Pancreas (tissue), 10 donors: Measurements from ENCODE around the gene C12orf54. TPM values are rescaled to one million over a fixed set of nuclear protein-coding genes. Genes with fewer than 3 reads are reported as not detected.
"Not testable (repeated sequence)": the region's sequence is repeated elsewhere in the genome, so short reads cannot be mapped to it uniquely, and the experiment has no call there.

Source experiments
- ATAC-seq, 4 donors: fragments of 200-7000 bp; cut with Tn5 transposase; one replicate each; pipeline versions ENCODE4 v1.8.0 to v1.9.1; 2020; ENCODE audit warnings: mild to moderate bottlenecking in 4 of 4, moderate library complexity in 4 of 4
- DNase-seq, 6 donors: peaks; one replicate each; pipeline ENCODE4 v3.0.0-alpha.2; 2020
- FAIRE-seq: peaks from 2 replicates; lab custom pipeline; 2012; peaks lifted over from hg19 to GRCh38; lab: Jason Lieb, UNC
- H3K27ac ChIP-seq, 4 donors: fragments of 200-600 bp; sonication (generic); 1 replicate in 3 of 4; 2 replicates in 1 of 4; pipeline versions ENCODE4 v1.5.0 to v1.8.0; 2020
- H3K27me3 ChIP-seq, 4 donors: fragments of 200-600 bp; one replicate each; pipeline ENCODE4 v1.8.0; 2021
- H3K36me3 ChIP-seq, 3 donors: fragments of 200-600 bp; sonication (generic) in 1 of 3; one replicate each; pipeline versions ENCODE4 v1.5.0 to v1.8.0; 2020 to 2021
- H3K4me1 ChIP-seq, 3 donors: fragments of 200-600 bp; one replicate each; pipeline ENCODE4 v1.8.0; 2021
- H3K4me3 ChIP-seq, 4 donors: fragments of 200-600 bp; sonication (generic) in 2 of 4; one replicate each; pipeline versions ENCODE4 v1.5.0 to v1.8.0; 2020 to 2021
- H3K9me3 ChIP-seq, 4 donors: fragments of 200-600 bp; one replicate each; pipeline ENCODE4 v1.8.0; 2021
- WGBS, 2 donors: extraction: QIAGEN DNeasy Blood & Tissue Kit; methylation state at CpG; one replicate each; pipeline ENCODE4 v1.1.7; 2013; 5-methylcytosine and 5-hydroxymethylcytosine counted together
- intact Hi-C, 3 donors: fragments of 100-400 bp; cut with DNase I; formaldehyde crosslinking; loops; one replicate each; pipeline versions ENCODE4 v1.11.1 to v1.14.2; 2022
- polyA plus RNA-seq, 2 donors: library from polyadenylated mRNA; stranded (reverse); fragments of 200-250 nt; gene quantifications; one replicate each; pipeline ENCODE4 v1.2.3, GENCODE V29; 2013
- total RNA-seq, 6 donors: library from RNA; stranded (reverse); fragmentation: NEBNext Ultra II Directional in 4 of 6; extraction: Animal tissue kit (Norgen Biotek cat#: 25700) in 4 of 6; gene quantifications; one replicate each; pipeline versions ENCODE4 v1.2.1 to v1.2.4, GENCODE V29; 2021 to 2023
- TF ChIP-seq, protein P1 (sequence below), 4 donors: fragments of 200-600 bp; sonication (generic) in 3 of 4; IDR thresholded peaks; one replicate each; pipeline versions ENCODE4 v1.5.0 to v1.8.0; 2021; ENCODE audit warnings: antibody characterized with exemption in 4 of 4
- donor health status: healthy with polysubstance abuse.
- donor health status: DM: no; HTN: no; CAD: no; lungs with moderate emphysema.
- donor health status: DM: no; HTN: no; CAD: no.
- donor health status: control.
- donor health status: control.
- donor health status: Bipolar disorder and iron deficiency.
- donor health status: DM: yes; HTN: yes; CAD: no.
- donor health status: DM: no; HTN: no; CAD: no.
- donor health status: DM: no; HTN: no; CAD: no.
- donor health status: DM: yes; HTN: yes; CAD: no.

The C12orf54 gene
- total and polyA plus RNA-seq, 8 donors = 0.61 to 0.77 TPM; not detected in 6

DNA sequence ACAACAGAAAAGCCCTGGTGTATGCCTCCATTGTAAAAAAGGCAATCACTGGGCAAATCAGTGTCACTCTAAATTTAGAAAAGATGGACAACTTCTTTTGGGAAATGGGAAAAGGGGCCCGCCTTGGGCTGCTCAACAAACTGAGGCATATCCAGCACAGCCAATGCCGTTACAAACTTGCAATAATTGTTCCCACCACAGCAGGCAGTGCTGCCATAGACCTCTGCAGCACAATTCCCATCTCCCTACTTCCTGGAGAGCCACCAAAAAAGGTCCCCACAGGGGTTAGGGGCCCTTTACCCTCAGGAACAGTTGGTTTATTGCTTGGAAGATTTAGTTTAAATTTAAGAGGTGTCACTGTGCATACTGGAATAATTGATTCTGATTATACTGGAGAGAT lies 26.7 kb downstream of the C12orf54 start:
- Histone ChIP-seq H3K27ac (no peak overlapping the region), H3K9me3 (peaks cover 0 to 5% (median 0%) of the 10 kb centered on the region in 4 donors), H3K36me3 (no peaks in the 10 kb centered on the region), H3K27me3 (peaks cover 0 to 5% (median 0%) of the 10 kb centered on the region in 4 donors), H3K4me3 (no peak overlapping the region), H3K4me1 (no peaks in the 10 kb centered on the region)
- FAIRE-seq (no peak), DNase-seq (no peak), ATAC-seq (no peak)
- TF ChIP-seq, protein P1, sequence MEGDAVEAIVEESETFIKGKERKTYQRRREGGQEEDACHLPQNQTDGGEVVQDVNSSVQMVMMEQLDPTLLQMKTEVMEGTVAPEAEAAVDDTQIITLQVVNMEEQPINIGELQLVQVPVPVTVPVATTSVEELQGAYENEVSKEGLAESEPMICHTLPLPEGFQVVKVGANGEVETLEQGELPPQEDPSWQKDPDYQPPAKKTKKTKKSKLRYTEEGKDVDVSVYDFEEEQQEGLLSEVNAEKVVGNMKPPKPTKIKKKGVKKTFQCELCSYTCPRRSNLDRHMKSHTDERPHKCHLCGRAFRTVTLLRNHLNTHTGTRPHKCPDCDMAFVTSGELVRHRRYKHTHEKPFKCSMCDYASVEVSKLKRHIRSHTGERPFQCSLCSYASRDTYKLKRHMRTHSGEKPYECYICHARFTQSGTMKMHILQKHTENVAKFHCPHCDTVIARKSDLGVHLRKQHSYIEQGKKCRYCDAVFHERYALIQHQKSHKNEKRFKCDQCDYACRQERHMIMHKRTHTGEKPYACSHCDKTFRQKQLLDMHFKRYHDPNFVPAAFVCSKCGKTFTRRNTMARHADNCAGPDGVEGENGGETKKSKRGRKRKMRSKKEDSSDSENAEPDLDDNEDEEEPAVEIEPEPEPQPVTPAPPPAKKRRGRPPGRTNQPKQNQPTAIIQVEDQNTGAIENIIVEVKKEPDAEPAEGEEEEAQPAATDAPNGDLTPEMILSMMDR (IDR thresholded peaks at IDR 0.05) = no peak
- intact Hi-C loops = no loop called here
- 44 to 60% methylated on average over 2 of the region's 2 CpGs for WGBS, 2 donors

DNA sequence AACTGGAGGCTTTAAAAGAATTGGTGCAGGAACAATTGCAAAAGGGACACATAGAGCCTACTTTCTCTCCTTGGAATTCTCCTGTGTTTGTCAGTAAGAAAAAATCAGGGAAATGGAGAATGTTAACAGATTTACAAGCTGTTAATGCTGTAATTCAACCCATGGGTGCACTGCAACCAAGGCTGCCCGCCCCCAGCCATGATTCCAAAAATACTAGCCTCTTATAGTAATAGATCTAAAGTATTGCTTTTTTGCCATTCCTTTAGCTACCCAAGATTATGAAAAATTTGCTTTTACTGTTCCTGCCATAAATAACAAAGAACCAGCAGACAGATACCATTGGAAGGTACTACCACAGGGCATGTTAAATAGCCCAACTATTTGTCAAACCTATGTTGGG lies 27.8 kb downstream of the C12orf54 start:
- TF ChIP-seq, protein P1 (IDR thresholded peaks at IDR 0.05) = no peak
- Histone ChIP-seq H3K4me3 (no peak overlapping the region), H3K36me3 (no peaks in the 10 kb centered on the region), H3K27me3 (no peaks in the 10 kb centered on the region), H3K9me3 (peaks cover 0 to 5% (median 0%) of the 10 kb centered on the region in 4 donors), H3K4me1 (no peaks in the 10 kb centered on the region), H3K27ac (no peak overlapping the region)
- FAIRE-seq = no peak
- WGBS, 2 donors = 22 to 30% methylated on average over 1 of the region's 1 CpG
- intact Hi-C loops = no loop called here
- DNase-seq = no peak
- no peak for ATAC-seq

DNA sequence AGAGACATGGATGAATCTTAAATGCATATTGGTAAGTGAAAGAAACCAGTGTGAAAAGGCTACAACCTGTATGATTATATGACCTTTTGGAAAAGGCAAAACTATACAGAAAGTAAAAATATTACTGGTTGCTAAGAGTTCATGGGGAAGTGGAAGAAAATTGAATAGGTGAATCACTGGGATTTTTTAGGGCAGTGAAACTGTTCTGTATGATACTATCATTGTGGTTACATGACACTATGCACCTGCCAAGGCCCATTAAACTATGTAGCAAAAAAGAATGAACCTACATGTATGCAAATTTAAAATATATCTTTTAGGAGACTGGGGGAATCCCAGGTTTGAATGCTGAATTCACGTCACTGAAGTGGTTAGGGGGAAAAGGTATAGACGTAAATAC lies 30.6 kb downstream of the C12orf54 start:
- ATAC-seq (no peak), DNase-seq (no peak), FAIRE-seq (no peak)
- no peaks in the 10 kb centered on the region for H3K4me1 ChIP-seq
- no peak overlapping the region for H3K4me3 ChIP-seq
- H3K9me3 ChIP-seq = peaks cover 0 to 5% (median 0%) of the 10 kb centered on the region in 4 donors
- intact Hi-C loops = no loop called here
- H3K27ac ChIP-seq = no peak overlapping the region
- H3K36me3 ChIP-seq = no peaks in the 10 kb centered on the region
- no peaks in the 10 kb centered on the region for H3K27me3 ChIP-seq
- WGBS, 2 donors = 50 to 52% methylated on average over 2 of the region's 2 CpGs
- TF ChIP-seq, protein P1 (IDR thresholded peaks at IDR 0.05) = no peak

DNA sequence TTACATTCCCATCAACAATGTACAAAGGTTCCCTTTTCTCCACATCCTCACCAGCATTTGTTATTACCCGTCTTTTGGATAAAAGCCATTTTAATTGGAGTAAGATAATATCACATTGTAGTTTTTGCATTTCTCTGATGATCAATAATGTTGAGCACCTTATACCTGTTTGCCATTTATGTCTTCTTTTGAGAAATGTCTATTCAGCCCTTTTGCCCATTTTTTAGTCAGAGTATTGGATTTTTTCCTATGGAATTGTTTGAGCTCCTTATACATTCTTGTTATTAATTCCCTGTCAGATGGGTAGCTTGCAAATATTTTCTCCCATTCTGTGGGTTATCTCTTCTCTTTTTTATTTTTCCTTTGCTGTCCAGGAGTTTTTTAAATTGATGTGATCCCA lies 32.4 kb downstream of the C12orf54 start:
- intact Hi-C loops = no loop called here
- TF ChIP-seq, protein P1 (IDR thresholded peaks at IDR 0.05) = no peak
- whole genome bisulfite sequencing, 2 donors = 79 to 93% methylated on average over 1 of the region's 1 CpG
- Histone ChIP-seq H3K9me3 (peaks cover 0 to 5% (median 0%) of the 10 kb centered on the region in 4 donors), H3K36me3 (no peaks in the 10 kb centered on the region), H3K4me3 (no peak overlapping the region), H3K27ac (no peak overlapping the region), H3K4me1 (no peaks in the 10 kb centered on the region), H3K27me3 (no peaks in the 10 kb centered on the region)
- DNase-seq (no peak), FAIRE-seq (no peak), ATAC-seq (no peak)

DNA sequence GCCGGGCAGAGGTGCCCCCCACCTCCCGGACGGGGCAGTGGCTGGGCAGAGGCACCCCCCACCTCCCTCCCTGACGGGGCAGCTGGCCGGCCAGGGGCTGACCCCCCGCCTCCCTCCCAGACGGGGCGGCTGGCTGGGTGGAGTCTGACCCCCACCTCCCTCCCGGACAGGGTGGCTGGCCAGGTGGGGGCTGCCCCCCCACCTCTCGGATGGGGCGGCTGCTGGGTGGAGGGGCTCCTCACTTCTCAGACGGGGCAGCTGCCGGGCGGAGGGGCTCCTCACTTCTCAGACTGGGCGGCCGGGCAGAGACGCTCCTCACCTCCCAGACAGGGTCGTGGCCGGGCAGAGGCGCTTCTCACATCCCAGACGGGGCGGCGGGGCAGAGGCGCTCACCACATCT lies 38.1 kb downstream of the C12orf54 start:
- H3K27ac ChIP-seq, intact Hi-C loops, ATAC-seq, H3K36me3 ChIP-seq, FAIRE-seq, H3K27me3 ChIP-seq, H3K9me3 ChIP-seq, H3K4me3 ChIP-seq, H3K4me1 ChIP-seq: not testable (repeated sequence)
- DNase-seq = peak in 1 of 6 donors; percentile 43
- 83 to 85% methylated on average over 24 of the region's 24 CpGs for WGBS, 2 donors
